Prostate gland (tissue), 2 donors: ENCODE data around the gene CEACAM18. TPM values are rescaled to one million over a fixed set of nuclear protein-coding genes. Genes with fewer than 3 reads are reported as not detected.
"Not testable (repeated sequence)": the region's sequence is repeated elsewhere in the genome, so short reads cannot be mapped to it uniquely, and the experiment has no call there.

Experiments
- DNase-seq: peaks from one replicate; pipeline ENCODE4 v3.0.0-alpha.2; 2019; ENCODE audit warnings: low spot score
- H3K27ac ChIP-seq, 2 donors: fragments of 200-600 bp; sonication (generic); 2 replicates each; pipeline ENCODE4 v1.5.1; 2017 to 2019
- H3K27me3 ChIP-seq: fragments of 200-600 bp; sonication (generic); replicated peaks from 2 replicates; pipeline ENCODE4 v1.5.1; 2019; ENCODE audit not compliant: insufficient read depth
- H3K36me3 ChIP-seq, 2 donors: fragments of 200-600 bp; sonication (generic); 1 replicate in 1 of 2; 2 replicates in 1 of 2; pipeline versions ENCODE4 v1.5.1 to v1.8.1; 2017 to 2019
- H3K4me1 ChIP-seq: fragments of 200-600 bp; sonication (generic); replicated peaks from 2 replicates; pipeline ENCODE4 v1.5.1; 2019
- H3K4me3 ChIP-seq, 2 donors: fragments of 200-600 bp; sonication (generic); 2 replicates each; pipeline ENCODE4 v1.5.1; 2017 to 2019
- H3K9me3 ChIP-seq: fragments of 200-600 bp; sonication (generic); 2 replicates; pipeline ENCODE4 v1.5.1; 2017
- CTCF ChIP-seq, 4 experiments: fragments of 200-600 bp in 2 of 4; fragments of 450-650 bp in 2 of 4; sonication (generic) in 2 of 4; IDR thresholded peaks; 1 replicate in 3 of 4; 2 replicates in 1 of 4; pipeline ENCODE4 v1.5.1; 2016 to 2019; ENCODE audit warnings: antibody characterized with exemption in 4 of 4, mild to moderate bottlenecking in 2 of 4, moderate library complexity in 2 of 4
- POLR2A ChIP-seq: fragments of 450-650 bp; IDR thresholded peaks from one replicate; pipeline ENCODE4 v1.6.1; 2016; ENCODE audit warnings: antibody characterized with exemption, mild to moderate bottlenecking
- POLR2AphosphoS5 ChIP-seq: sonication (generic); formaldehyde crosslinking; IDR thresholded peaks from one replicate; pipeline ENCODE4 v1.6.1; 2017; ENCODE audit warnings: antibody characterized with exemption
- WGBS: methylation state at CpG from one replicate; pipeline ENCODE4 v1.1.5; 2018; 5-methylcytosine and 5-hydroxymethylcytosine counted together
- intact Hi-C: fragments of 100-400 bp; cut with DNase I; formaldehyde crosslinking; loops from one replicate; pipeline ENCODE4 v1.14.2; 2022
- total RNA-seq, 2 donors: library from RNA; depleted of rRNA; stranded (reverse); fragments of >200 nt; gene quantifications; one replicate each; pipeline ENCODE4 v1.1.0, GENCODE V29; 2016

CEACAM18 gene
- total RNA-seq, 2 donors from 2014 or later: not detected

GRCh38 chr19:51439021-51439465 is 39.3 kb upstream of the CEACAM18 start:
- DNase-seq: no peak
- no peak overlapping the region for H3K27ac ChIP-seq
- peak in 2 of 4 experiments; percentile 25 to 42 for TF ChIP-seq CTCF (IDR thresholded peaks at IDR 0.05)
- no peak for TF ChIP-seq POLR2AphosphoS5
- no peak for TF ChIP-seq POLR2A
- H3K9me3 ChIP-seq: no peaks in the 10 kb centered on the region
- no peaks in the 10 kb centered on the region for H3K27me3 ChIP-seq
- no peak overlapping the region for H3K4me3 ChIP-seq
- WGBS: 55% methylated on average over 5 of the region's 5 CpGs
- H3K36me3 ChIP-seq: no peaks in the 10 kb centered on the region
- intact Hi-C loops: no loop called here
- no peaks in the 10 kb centered on the region for H3K4me1 ChIP-seq

GRCh38 chr19:51440052-51440451 is 38.3 kb upstream of the CEACAM18 start:
- Histone ChIP-seq H3K4me1 (no peaks in the 10 kb centered on the region), H3K27me3 (no peaks in the 10 kb centered on the region), H3K27ac (no peak overlapping the region), H3K9me3 (no peaks in the 10 kb centered on the region), H3K4me3 (no peak overlapping the region), H3K36me3 (no peaks in the 10 kb centered on the region)
- DNase-seq: no peak
- intact Hi-C loops: no loop called here
- 74% methylated on average over 2 of the region's 2 CpGs for whole genome bisulfite sequencing
- TF ChIP-seq POLR2AphosphoS5 (no peak), POLR2A (no peak), CTCF (IDR thresholded peaks at IDR 0.05) (no peak)

- DNase-seq: no peak
- Histone ChIP-seq H3K36me3 (no peaks in the 10 kb centered on the region), H3K27ac (no peak overlapping the region), H3K9me3 (no peaks in the 10 kb centered on the region), H3K27me3 (no peaks in the 10 kb centered on the region), H3K4me3 (no peak overlapping the region), H3K4me1 (no peaks in the 10 kb centered on the region)
- intact Hi-C loops: no loop called here
- TF ChIP-seq POLR2AphosphoS5 (no peak), POLR2A (no peak), CTCF (IDR thresholded peaks at IDR 0.05) (no peak)
- 43% methylated on average over 11 of the region's 11 CpGs for WGBS
Observed at GRCh38 chr19:51440846-51441409, 37.4 kb upstream of the CEACAM18 start.

- H3K4me1 ChIP-seq: no peaks in the 10 kb centered on the region
- DNase-seq: no peak
- intact Hi-C loops: no loop called here
- no peaks in the 10 kb centered on the region for H3K36me3 ChIP-seq
- no peaks in the 10 kb centered on the region for H3K27me3 ChIP-seq
- no peak for TF ChIP-seq POLR2A
- TF ChIP-seq POLR2AphosphoS5: no peak
- no peak overlapping the region for H3K4me3 ChIP-seq
- H3K27ac ChIP-seq: no peak overlapping the region
- 39% methylated on average over 31 of the region's 31 CpGs for WGBS
- no peaks in the 10 kb centered on the region for H3K9me3 ChIP-seq
Observed at GRCh38 chr19:51441410-51442390, 36.6 kb upstream of the CEACAM18 start.

GRCh38 chr19:51447510-51447909 is 30.8 kb upstream of the CEACAM18 start:
- intact Hi-C loops, H3K4me3 ChIP-seq, H3K4me1 ChIP-seq, H3K27ac ChIP-seq, DNase-seq, H3K9me3 ChIP-seq, H3K27me3 ChIP-seq, H3K36me3 ChIP-seq: not testable (repeated sequence)
- WGBS: 88% methylated on average over 3 of the region's 3 CpGs
